SU-DHL-6 (cell line): ENCODE results near the gene GAL3ST3.

ENCODE experiments used
- CTCF ChIP-seq: fragments of 200-600 bp; sonication (generic); IDR thresholded peaks from one replicate; pipeline ENCODE4 v1.5.1; 2017; ENCODE audit warnings: antibody characterized with exemption, mild to moderate bottlenecking, low read length, moderate library complexity; ENCODE audit not compliant: insufficient read depth, poor library complexity, severe bottlenecking
- EZH2phosphoT487 ChIP-seq: fragments of 200-600 bp; sonication (generic), shearing (Covaris generic); conservative IDR thresholded peaks from 2 replicates; pipeline ENCODE4 v1.6.1; 2018; ENCODE audit warnings: mild to moderate bottlenecking, antibody characterized with exemption, low read length, moderate library complexity, mixed read lengths

DNA sequence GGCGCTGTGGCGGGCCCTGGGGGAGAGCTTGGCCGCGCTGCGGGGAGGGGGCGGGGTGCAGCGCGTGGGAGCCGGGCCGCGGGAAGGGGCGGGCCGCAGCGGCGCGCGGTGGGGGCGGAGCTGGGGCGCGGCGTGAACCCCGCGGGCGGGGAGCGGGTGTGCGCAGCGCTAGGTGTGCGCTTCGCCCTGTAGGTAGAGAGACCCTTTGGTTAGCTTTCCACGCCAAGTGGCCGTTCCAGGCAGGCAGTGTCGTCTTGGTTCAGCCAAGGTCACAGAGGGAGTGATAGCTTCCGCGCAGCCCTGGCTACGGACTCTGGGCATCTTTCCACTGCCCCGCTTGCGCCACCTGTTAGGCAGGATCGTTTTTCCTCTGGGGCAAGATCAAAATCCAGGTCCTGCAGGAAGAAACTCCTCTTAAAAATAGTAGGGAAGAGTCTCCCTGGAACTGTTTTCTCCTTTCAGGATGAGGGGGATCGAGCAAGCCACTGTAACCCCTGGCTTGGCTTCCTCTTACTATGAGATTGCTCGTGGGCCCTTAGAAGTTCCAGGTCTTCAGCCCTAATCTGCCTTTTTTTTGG is 46.2 kb downstream of the GAL3ST3 start:
- no peak for TF ChIP-seq CTCF
- no peak for TF ChIP-seq EZH2phosphoT487
